Right lobe of liver (tissue), 6 donors: ENCODE data around the gene CPNE9. TPM values are rescaled to one million over a fixed set of nuclear protein-coding genes. Genes with fewer than 3 reads are reported as not detected.

Experiments used
- ATAC-seq, 4 donors: fragments of 200-7000 bp; cut with Tn5 transposase; one replicate each; pipeline ENCODE4 v1.9.1; 2020; ENCODE audit warnings: mild to moderate bottlenecking in 4 of 4, moderate library complexity in 4 of 4
- DNase-seq, 3 donors: peaks; one replicate each; pipeline ENCODE4 v3.0.0-alpha.2; 2020
- H3K27ac ChIP-seq, 3 donors: fragments of 200-600 bp; one replicate each; pipeline ENCODE4 v1.8.0; 2022
- H3K27me3 ChIP-seq, 2 donors: fragments of 200-600 bp; one replicate each; pipeline ENCODE4 v1.8.0; 2022
- H3K36me3 ChIP-seq, 4 donors: fragments of 200-600 bp; sonication (generic) in 1 of 4; one replicate each; pipeline versions ENCODE4 v1.5.1 to v1.8.0; 2017 to 2022; ENCODE audit warnings: control low read depth in 1 of 4
- H3K4me1 ChIP-seq, 4 donors: fragments of 200-600 bp; sonication (generic) in 1 of 4; one replicate each; pipeline versions ENCODE4 v1.5.1 to v1.8.0; 2017 to 2022; ENCODE audit warnings: control low read depth in 1 of 4
- H3K4me3 ChIP-seq, 3 donors: fragments of 200-600 bp; one replicate each; pipeline ENCODE4 v1.8.0; 2022
- H3K9me3 ChIP-seq, 4 donors: fragments of 200-600 bp; sonication (generic) in 1 of 4; one replicate each; pipeline versions ENCODE4 v1.5.1 to v1.8.0; 2017 to 2022; ENCODE audit warnings: control low read depth in 1 of 4
- CTCF ChIP-seq, 4 donors: fragments of 200-600 bp in 3 of 4; fragments of 450-650 bp in 1 of 4; IDR thresholded peaks; one replicate each; pipeline versions ENCODE4 v1.5.1 to v1.8.0; 2016 to 2022; ENCODE audit warnings: antibody characterized with exemption in 4 of 4, mild to moderate bottlenecking in 2 of 4
- POLR2A ChIP-seq: fragments of 450-650 bp; IDR thresholded peaks from one replicate; pipeline ENCODE4 v1.6.1; 2017; ENCODE audit warnings: antibody characterized with exemption, mild to moderate bottlenecking
- WGBS: methylation state at CpG from one replicate; pipeline ENCODE4 v1.1.6; 2018; ENCODE audit warnings: low coverage, low lambda C conversion rate; ENCODE audit not compliant: insufficient coverage; ENCODE audit errors: missing lambda C conversion rate; 5-methylcytosine and 5-hydroxymethylcytosine counted together
- intact Hi-C, 2 donors: fragments of 100-400 bp; cut with DNase I; formaldehyde crosslinking; loops; one replicate each; pipeline versions ENCODE4 v1.11.2 to v1.14.1; 2022
- total RNA-seq, 6 experiments: library from RNA; depleted of rRNA in 2 of 6; stranded (reverse); fragments of >200 nt in 2 of 6; fragmentation: NEBNext Ultra II Directional in 3 of 6; extraction: Animal tissue kit (Norgen Biotek cat#: 25700) in 3 of 6; gene quantifications; one replicate each; pipeline versions ENCODE4 v1.1.0 to v1.2.4, GENCODE V29; 2016 to 2023
- donor health status: DM: no; HTN: yes; CAD: no.
- donor health status: DM: no; HTN: no; CAD: no.
- donor health status: DM: no; HTN: no; CAD: no.
- donor health status: DM: no; HTN: yes; CAD: no.
- donor health status: DM: no; HTN: yes; CAD: no.

Gene CPNE9
- total RNA-seq, 6 experiments from 2014 or later: not detected

GRCh38 chr3:9742560-9742959 lies 38.9 kb downstream of the CPNE9 start:
- peaks cover 11 to 98% (median 51%) of the 10 kb centered on the region in 4 donors for H3K36me3 ChIP-seq

GRCh38 chr3:9743548-9743947 lies 39.9 kb downstream of the CPNE9 start:
- WGBS: 95% methylated on average over 14 of the region's 18 CpGs
- DNase-seq (no peak), ATAC-seq (no peak)
- Histone ChIP-seq H3K9me3 (no peaks in the 10 kb centered on the region), H3K36me3 (peaks cover 11 to 89% (median 49%) of the 10 kb centered on the region in 4 donors), H3K27ac (no peak overlapping the region), H3K4me3 (no peak overlapping the region), H3K27me3 (no peaks in the 10 kb centered on the region), H3K4me1 (no peaks in the 10 kb centered on the region)
- TF ChIP-seq CTCF (IDR thresholded peaks at IDR 0.05): no peak
- TF ChIP-seq POLR2A: no peak
- intact Hi-C loops: no loop called here

More at GRCh38 chr3:9742560-9742959, 38.9 kb downstream of the CPNE9 start:
- H3K4me1 ChIP-seq: no peaks in the 10 kb centered on the region
- H3K27ac ChIP-seq: no peak overlapping the region
- no peak overlapping the region for H3K4me3 ChIP-seq
- WGBS: no CpG with 5 or more reads among the region's 1 CpG
- TF ChIP-seq CTCF (IDR thresholded peaks at IDR 0.05) (no peak), POLR2A (no peak)
- DNase-seq: no peak
- ATAC-seq: no peak
- no peaks in the 10 kb centered on the region for H3K27me3 ChIP-seq
- intact Hi-C loops: no loop called here
- no peaks in the 10 kb centered on the region for H3K9me3 ChIP-seq

GRCh38 chr3:9744162-9744561 lies 40.5 kb downstream of the CPNE9 start:
- Histone ChIP-seq H3K27me3 (no peaks in the 10 kb centered on the region), H3K4me3 (no peak overlapping the region), H3K4me1 (peaks cover 0 to 3% (median 0%) of the 10 kb centered on the region in 4 donors), H3K36me3 (peaks cover 11 to 83% (median 45%) of the 10 kb centered on the region in 4 donors), H3K9me3 (no peaks in the 10 kb centered on the region), H3K27ac (no peak overlapping the region)
- intact Hi-C loops: no loop called here
- ATAC-seq (no peak), DNase-seq (no peak)
- no peak for TF ChIP-seq CTCF (IDR thresholded peaks at IDR 0.05)
- 100% methylated on average over 1 of the region's 13 CpGs for WGBS

- no peak for ATAC-seq
- DNase-seq: no peak
- H3K36me3 ChIP-seq: peaks cover 4 to 70% (median 34%) of the 10 kb centered on the region in 4 donors
- 89% methylated on average over 5 of the region's 12 CpGs for WGBS
- TF ChIP-seq CTCF (IDR thresholded peaks at IDR 0.05) (no peak), POLR2A (no peak)
- no peaks in the 10 kb centered on the region for H3K9me3 ChIP-seq
- peaks cover 0 to 5% (median under 1%) of the 10 kb centered on the region in 4 donors for H3K4me1 ChIP-seq
- no peaks in the 10 kb centered on the region for H3K27me3 ChIP-seq
- intact Hi-C loops: no loop called here
- H3K4me3 ChIP-seq: no peak overlapping the region
- no peak overlapping the region for H3K27ac ChIP-seq
Observed at GRCh38 chr3:9745521-9745920, 41.9 kb downstream of the CPNE9 start.

GRCh38 chr3:9746330-9746729 lies 42.7 kb downstream of the CPNE9 start:
- no peak for TF ChIP-seq CTCF (IDR thresholded peaks at IDR 0.05)
- TF ChIP-seq POLR2A: no peak
- no peak for DNase-seq
- Histone ChIP-seq H3K27me3 (no peaks in the 10 kb centered on the region), H3K9me3 (no peaks in the 10 kb centered on the region), H3K4me1 (peaks cover 0 to 10% (median 3%) of the 10 kb centered on the region in 4 donors), H3K27ac (no peak overlapping the region), H3K4me3 (no peak overlapping the region), H3K36me3 (peaks cover 4 to 64% (median 28%) of the 10 kb centered on the region in 4 donors)
- ATAC-seq: no peak
- 89% methylated on average over 3 of the region's 5 CpGs for WGBS
- intact Hi-C loops: no loop called here
